Measurements from ENCODE around the gene RAB18.
"Not testable (repeated sequence)": the region's sequence is repeated elsewhere in the genome, so short reads cannot be mapped to it uniquely, and the experiment has no call there.

RAB18 gene

DNA sequence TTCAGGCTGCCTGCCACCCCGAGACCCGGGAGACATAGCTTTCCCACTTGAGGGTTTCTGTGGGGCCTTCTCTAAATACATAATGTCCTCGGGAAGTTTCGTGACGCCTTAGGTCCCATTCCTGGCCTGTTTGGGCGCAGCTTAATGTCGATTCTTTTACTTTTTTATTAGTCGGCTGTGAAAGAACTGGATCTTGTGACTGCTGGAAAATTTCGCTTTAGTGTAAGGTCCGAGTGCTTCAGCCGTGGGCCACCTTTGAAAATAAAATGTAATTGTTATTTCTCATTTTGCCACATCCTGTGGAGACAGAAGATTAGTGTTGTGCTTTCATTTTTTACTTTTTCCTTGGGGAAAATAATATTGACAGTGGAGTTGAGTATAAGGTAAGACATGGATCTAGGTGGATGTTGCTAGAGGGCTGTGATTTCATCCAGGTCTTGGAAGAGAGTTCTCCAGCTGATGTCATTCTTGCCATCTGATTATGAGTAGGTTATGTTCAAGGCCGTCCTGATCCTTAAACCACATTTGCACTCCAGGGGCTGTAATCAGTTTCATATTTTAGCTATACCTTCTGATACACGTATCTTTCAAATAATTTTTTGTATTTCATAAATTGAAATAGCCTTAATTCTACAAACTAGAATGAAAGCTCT lies 830 bp downstream of the RAB18 start:
- DNase-seq (ENCODE audit: low read depth in 2 of 2), result no peak

DNA sequence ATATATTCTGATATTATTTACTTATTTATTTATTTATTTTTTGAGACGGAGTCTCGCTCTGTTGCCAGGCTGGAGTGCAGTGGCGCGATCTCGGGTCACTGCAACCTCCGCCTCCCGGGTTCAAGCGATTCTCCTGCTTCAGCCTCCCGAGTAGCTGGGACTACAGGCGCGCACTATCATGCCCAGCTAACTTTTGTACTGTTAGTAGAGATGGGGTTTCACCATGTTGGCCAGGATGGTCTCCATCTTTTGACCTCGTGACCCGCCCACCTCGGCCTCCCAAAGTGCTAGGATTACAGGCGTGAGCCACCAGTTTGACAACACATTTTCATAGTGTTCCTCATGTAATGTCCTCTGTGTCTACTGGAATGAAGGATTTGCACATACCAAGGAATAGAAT lies 1.4 kb downstream of the RAB18 start:
- DNase-seq (ENCODE audit: low read depth in 2 of 2), result not testable (repeated sequence)

DNA sequence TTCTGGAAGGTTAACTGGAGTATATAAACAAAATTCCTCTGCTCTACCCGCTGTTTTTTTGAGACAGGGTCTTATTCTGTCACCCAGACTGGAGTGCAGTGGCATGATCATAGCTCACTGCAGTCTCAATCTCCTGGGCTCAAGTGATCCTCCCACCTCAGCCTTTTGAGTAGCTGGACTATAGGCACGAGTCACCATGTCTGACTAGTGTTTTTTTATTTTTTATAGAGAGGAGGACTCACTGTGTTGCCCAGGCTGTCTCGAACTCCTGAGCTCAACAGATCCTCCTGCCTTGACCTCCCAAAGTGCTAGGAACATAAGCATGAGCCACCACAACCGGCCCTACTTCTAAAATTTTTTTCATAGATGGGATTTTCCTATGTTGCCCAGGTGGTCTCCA lies 2.2 kb downstream of the RAB18 start:
- DNase-seq (ENCODE audit: low read depth in 2 of 2), result no peak

- no peak for DNase-seq (ENCODE audit: low read depth in 2 of 2)
Measured at GRCh38 chr10:27512548-27512947, 8.4 kb downstream of the RAB18 start.

GRCh38 chr10:27513451-27514191 lies 9.5 kb downstream of the RAB18 start:
- peak in 1 of 2 experiments; percentile 32 for DNase-seq (ENCODE audit: low read depth in 2 of 2)

- DNase-seq (ENCODE audit: low read depth in 2 of 2), result no peak
Measured at GRCh38 chr10:27514243-27514642, 10.1 kb downstream of the RAB18 start.

GRCh38 chr10:27518261-27518660 lies 14.2 kb downstream of the RAB18 start:
- no peak for DNase-seq (ENCODE audit: low read depth in 2 of 2)

- DNase-seq (ENCODE audit: low read depth in 2 of 2), result peak; percentile 38 to 41
Measured at GRCh38 chr10:27525819-27526218, 21.7 kb downstream of the RAB18 start.

DNA sequence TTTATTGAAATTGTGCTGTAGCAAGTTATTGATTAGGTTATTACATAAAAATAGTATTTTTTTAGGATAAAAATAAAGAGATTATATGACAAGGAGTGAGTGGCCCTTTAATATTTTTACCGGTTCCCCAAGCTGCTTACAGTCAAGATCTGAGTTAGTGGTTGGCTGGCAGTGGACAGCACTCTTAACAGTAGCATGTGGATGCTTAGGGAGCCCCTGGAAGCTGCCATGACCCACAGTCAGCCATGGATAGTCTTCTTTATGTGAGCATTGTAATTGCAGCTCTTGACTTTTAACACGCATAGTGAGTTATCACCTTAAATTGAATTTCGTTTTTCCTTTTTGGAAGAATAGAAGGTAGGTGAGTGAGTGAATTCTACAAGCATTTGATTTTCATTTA lies 22.1 kb downstream of the RAB18 start:
- no peak for DNase-seq (ENCODE audit: low read depth in 2 of 2)

DNA sequence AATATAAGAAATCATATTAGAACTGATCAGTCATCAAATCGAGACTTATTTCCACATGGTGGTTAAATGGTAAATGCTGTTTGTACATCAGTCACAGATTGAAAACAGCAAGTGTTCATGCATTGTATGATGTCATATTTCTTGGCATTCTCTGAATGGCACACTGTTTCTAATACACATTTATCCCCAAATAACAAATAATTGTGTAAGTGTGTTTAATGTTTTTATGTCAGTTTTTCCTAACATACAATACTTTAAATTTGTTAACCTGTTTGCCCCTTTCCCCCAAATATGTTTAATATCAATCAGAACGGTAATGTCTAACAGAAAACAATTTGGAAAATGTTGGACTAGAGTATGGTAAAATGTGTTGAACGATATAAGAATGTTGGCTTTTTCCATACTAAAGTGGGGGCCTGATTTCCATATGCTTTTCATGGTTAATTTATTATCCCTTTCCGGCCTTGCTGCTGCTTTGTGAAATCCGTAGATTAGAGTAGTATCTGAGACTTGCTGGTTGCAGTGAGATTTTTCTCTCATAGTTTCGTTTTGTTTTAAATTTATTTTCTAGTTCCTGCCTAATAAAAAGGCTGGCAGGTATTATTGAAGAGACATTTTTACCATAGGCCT lies 23.7 kb downstream of the RAB18 start:
- no peak for DNase-seq (ENCODE audit: low read depth in 2 of 2)

DNA sequence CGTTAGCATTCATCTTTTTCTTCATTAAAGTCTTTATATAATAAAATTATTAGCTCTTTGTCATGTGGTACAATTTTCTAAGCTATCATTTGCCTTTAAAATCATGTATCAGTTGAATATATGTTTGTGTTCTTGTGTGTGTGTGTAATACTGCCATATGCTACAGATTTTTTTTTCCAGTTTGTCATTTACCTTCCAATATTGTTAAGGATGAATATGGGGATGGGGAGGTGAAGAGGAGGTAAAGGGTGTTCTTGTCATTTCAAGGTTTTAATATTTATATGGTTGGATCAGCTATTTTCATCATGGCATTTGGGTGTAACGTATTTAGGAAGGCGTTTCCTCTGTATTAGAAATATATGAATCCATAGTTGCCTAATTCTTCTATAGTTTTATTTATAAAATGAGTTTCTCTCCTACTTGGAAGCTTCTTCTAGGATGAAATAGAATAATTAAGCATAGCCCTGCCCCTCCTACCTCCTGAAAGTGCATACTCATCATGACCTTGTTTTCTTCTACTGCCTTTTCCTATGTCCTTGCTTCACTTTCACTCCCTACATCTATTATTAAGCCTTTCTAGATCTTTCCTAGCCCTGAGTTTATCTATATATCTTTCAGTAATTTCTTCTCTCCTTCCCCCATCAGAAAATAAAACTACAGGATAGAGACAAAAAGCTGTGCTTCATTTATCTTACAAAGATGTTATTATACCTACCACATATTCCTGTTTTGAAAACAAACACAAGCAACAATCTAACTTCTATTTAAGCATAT lies 25.1 kb downstream of the RAB18 start:
- DNase-seq (ENCODE audit: low read depth in 2 of 2), result no peak

- no peak for DNase-seq (ENCODE audit: low read depth in 2 of 2)
Measured at GRCh38 chr10:27530477-27530876, 26.4 kb downstream of the RAB18 start.

DNA sequence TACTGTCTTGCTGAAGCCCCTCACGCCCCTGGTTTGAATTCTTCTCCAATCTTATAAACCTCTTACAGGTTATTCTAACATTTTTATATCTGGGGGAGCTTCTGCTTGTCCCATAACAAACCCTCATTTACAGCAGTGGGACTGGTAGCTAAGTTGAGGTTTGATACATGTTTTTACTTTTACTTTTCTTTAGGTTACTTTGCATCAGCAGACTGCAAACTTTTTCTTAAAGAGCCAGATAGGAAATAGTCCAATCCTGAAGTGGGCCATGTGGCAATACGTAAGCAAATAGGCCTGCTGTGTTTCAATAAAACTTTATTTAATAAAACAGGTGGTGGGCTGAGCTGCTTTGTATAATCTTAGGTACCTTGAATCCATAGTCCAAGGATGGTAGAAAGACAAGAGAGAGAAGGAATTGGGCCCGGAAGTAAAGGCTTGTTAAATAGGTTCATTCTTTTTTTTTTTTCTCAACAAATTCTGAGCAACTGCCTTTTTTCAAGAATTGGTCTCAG lies 27.3 kb downstream of the RAB18 start:
- no peak for DNase-seq (ENCODE audit: low read depth in 2 of 2)

- DNase-seq (ENCODE audit: low read depth in 2 of 2), result no peak
Measured at GRCh38 chr10:27534161-27534700, 30.1 kb downstream of the RAB18 start.

DNA sequence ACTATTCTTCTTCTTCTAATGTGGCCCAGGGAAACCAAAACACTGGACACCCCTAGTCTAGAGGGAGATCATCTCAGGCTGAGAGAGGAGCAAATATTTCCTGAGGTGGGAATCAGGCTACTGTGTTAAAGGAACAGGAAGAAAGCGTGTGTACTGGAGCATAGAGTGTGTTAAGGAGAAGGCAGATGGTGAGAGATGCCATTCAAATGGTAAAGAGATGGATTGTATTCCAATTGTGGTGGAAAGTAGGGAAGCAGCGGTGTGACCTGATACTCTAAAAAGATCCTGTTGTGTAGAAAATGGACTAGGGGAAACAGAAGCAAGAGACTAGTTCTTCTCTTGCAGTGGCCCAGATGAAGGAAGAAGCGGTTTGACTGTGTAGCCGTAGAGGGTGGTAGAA lies 31.2 kb downstream of the RAB18 start:
- no peak for DNase-seq (ENCODE audit: low read depth in 2 of 2)

DNA sequence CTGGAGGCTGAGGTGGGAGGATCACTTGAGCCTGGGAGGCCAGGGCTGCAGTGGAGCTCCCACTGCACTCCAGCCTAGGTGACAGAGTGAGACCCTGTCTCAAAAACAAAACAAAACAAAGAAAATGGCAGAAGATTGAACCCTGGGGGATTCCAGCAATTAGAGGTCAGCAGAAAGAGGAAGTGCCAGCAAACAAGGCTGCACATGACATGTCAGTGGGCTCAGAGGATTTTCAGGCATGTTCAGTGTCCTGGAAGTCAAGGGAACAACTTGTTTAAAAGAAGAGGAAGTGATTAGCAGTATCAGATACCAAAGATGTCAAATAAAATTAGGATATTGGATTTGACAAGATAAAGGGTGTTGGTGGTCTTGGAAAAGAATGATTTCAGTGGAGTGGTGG lies 32.3 kb downstream of the RAB18 start:
- no peak for DNase-seq (ENCODE audit: low read depth in 2 of 2)

GRCh38 chr10:27537166-27537565 lies 33.1 kb downstream of the RAB18 start:
- no peak for DNase-seq (ENCODE audit: low read depth in 2 of 2)

DNA sequence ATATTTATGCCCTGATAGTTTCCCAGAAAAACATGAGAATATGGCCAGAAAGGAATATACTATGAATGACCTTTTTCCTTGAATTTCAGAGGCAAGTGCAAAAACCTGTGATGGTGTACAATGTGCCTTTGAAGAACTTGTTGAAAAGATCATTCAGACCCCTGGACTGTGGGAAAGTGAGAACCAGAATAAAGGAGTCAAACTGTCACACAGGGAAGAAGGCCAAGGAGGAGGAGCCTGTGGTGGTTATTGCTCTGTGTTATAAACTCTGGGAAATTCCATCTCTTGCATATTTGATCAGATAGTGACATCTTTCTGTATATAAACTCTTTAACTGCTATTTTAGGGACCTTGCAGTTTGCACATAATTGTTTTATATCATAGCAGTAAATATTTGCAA lies 33.7 kb downstream of the RAB18 start:
- no peak for DNase-seq (ENCODE audit: low read depth in 2 of 2)

- DNase-seq (ENCODE audit: low read depth in 2 of 2), result no peak
Measured at GRCh38 chr10:27540672-27541071, 36.6 kb downstream of the RAB18 start.

GRCh38 chr10:27541796-27542729 lies 38.0 kb downstream of the RAB18 start:
- DNase-seq (ENCODE audit: low read depth in 2 of 2), result no peak

DNA sequence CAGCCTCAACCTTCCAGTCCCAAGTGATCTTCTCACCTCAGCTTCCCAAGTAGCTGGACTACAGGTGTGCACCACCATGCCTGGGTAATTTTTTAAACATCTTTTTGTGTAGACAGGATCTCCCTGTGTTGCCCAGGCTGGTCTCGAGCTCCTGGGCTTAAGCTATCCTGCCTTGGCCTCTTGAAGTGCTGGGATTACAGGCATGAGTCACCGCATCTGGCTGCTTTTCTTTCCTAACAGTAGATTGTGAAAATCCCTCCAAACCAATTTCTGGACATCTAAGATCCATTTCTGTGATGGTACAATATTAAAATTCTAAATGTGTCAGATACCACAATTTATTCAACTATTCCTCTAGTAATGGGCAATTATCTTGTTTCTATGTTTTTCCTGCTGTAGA lies 38.7 kb downstream of the RAB18 start:
- DNase-seq (ENCODE audit: low read depth in 2 of 2), result no peak
